ENCODE measurements around the gene GRK5. TPM values are rescaled to one million over a fixed set of nuclear protein-coding genes. Genes with fewer than 3 reads are reported as not detected.
A peak's percentile ranks its signal among the peaks of the same experiment; 100 is the strongest.

The GRK5 gene
- total and polyA plus RNA-seq, 9 donors = 18.1 to 29.2 (median 23.8) TPM

- Histone ChIP-seq H3K27me3 (ENCODE audit: control insufficient read depth, insufficient read depth, low read length) (no peaks in the 10 kb centered on the region), H3K4me3 (ENCODE audit: low read length) (no peak overlapping the region), H3K9me3 (replicated peaks; ENCODE audit: control insufficient read depth, low read depth, low read length) (no peaks in the 10 kb centered on the region), H3K27ac (ENCODE audit: low read length) (no peak overlapping the region), H3K4me1 (ENCODE audit: control insufficient read depth, insufficient read depth, low read length) (peaks cover 17% of the 10 kb centered on the region), H3K36me3 (ENCODE audit: control insufficient read depth, insufficient read depth, low read length) (peaks cover 8% of the 10 kb centered on the region)
- DNase-seq = no peak
- WGBS (ENCODE audit: insufficient coverage) = 77% methylated on average over 6 of the region's 11 CpGs
Observed at GRCh38 chr10:119383174-119383856, 175.9 kb downstream of the GRK5 start.

- Histone ChIP-seq H3K4me1 (ENCODE audit: control insufficient read depth, insufficient read depth, low read length) (peaks cover 8% of the 10 kb centered on the region), H3K27ac (ENCODE audit: low read length) (no peak overlapping the region), H3K9me3 (replicated peaks; ENCODE audit: control insufficient read depth, low read depth, low read length) (no peaks in the 10 kb centered on the region), H3K4me3 (ENCODE audit: low read length) (no peak overlapping the region), H3K36me3 (ENCODE audit: control insufficient read depth, insufficient read depth, low read length) (peaks cover 8% of the 10 kb centered on the region), H3K27me3 (ENCODE audit: control insufficient read depth, insufficient read depth, low read length) (no peaks in the 10 kb centered on the region)
- 92% methylated on average over 5 of the region's 5 CpGs for WGBS (ENCODE audit: insufficient coverage)
- DNase-seq = no peak
Observed at GRCh38 chr10:119384127-119384526, 176.8 kb downstream of the GRK5 start.

- Histone ChIP-seq H3K27me3 (ENCODE audit: control insufficient read depth, insufficient read depth, low read length) (no peaks in the 10 kb centered on the region), H3K9me3 (replicated peaks; ENCODE audit: control insufficient read depth, low read depth, low read length) (no peaks in the 10 kb centered on the region), H3K36me3 (ENCODE audit: control insufficient read depth, insufficient read depth, low read length) (peaks cover 2% of the 10 kb centered on the region), H3K4me3 (ENCODE audit: low read length) (no peak overlapping the region), H3K27ac (ENCODE audit: low read length) (no peak overlapping the region), H3K4me1 (ENCODE audit: control insufficient read depth, insufficient read depth, low read length) (peaks cover 4% of the 10 kb centered on the region)
- WGBS (ENCODE audit: insufficient coverage) = 86% methylated on average over 9 of the region's 15 CpGs
- no peak for DNase-seq
Observed at GRCh38 chr10:119386666-119387065, 179.3 kb downstream of the GRK5 start.

GRCh38 chr10:119388849-119389345 is 181.5 kb downstream of the GRK5 start:
- Histone ChIP-seq H3K4me3 (ENCODE audit: low read length) (no peak overlapping the region), H3K9me3 (replicated peaks; ENCODE audit: control insufficient read depth, low read depth, low read length) (no peaks in the 10 kb centered on the region), H3K36me3 (ENCODE audit: control insufficient read depth, insufficient read depth, low read length) (no peaks in the 10 kb centered on the region), H3K27ac (ENCODE audit: low read length) (no peak overlapping the region), H3K27me3 (ENCODE audit: control insufficient read depth, insufficient read depth, low read length) (no peaks in the 10 kb centered on the region), H3K4me1 (ENCODE audit: control insufficient read depth, insufficient read depth, low read length) (peaks cover 21% of the 10 kb centered on the region)
- no peak for DNase-seq
- no CpG with 5 or more reads among the region's 1 CpG for WGBS (ENCODE audit: insufficient coverage)

- Histone ChIP-seq H3K36me3 (ENCODE audit: control insufficient read depth, insufficient read depth, low read length) (no peaks in the 10 kb centered on the region), H3K27me3 (ENCODE audit: control insufficient read depth, insufficient read depth, low read length) (no peaks in the 10 kb centered on the region), H3K9me3 (replicated peaks; ENCODE audit: control insufficient read depth, low read depth, low read length) (no peaks in the 10 kb centered on the region), H3K27ac (ENCODE audit: low read length) (peak overlapping the region; percentile 73), H3K4me1 (ENCODE audit: control insufficient read depth, insufficient read depth, low read length) (peaks cover 35% of the 10 kb centered on the region), H3K4me3 (ENCODE audit: low read length) (no peak overlapping the region)
- DNase-seq = peak; percentile 93
- 68% methylated on average over 3 of the region's 18 CpGs for WGBS (ENCODE audit: insufficient coverage)
Observed at GRCh38 chr10:119391440-119392251, 184.3 kb downstream of the GRK5 start.

GRCh38 chr10:119393019-119393418 is 185.6 kb downstream of the GRK5 start:
- H3K9me3 ChIP-seq (replicated peaks; ENCODE audit: control insufficient read depth, low read depth, low read length) = no peaks in the 10 kb centered on the region
- no peak overlapping the region for H3K27ac ChIP-seq (ENCODE audit: low read length)
- H3K4me1 ChIP-seq (ENCODE audit: control insufficient read depth, insufficient read depth, low read length) = peaks cover 37% of the 10 kb centered on the region
- WGBS (ENCODE audit: insufficient coverage) = 68% methylated on average over 13 of the region's 13 CpGs
- no peaks in the 10 kb centered on the region for H3K27me3 ChIP-seq (ENCODE audit: control insufficient read depth, insufficient read depth, low read length)
- H3K36me3 ChIP-seq (ENCODE audit: control insufficient read depth, insufficient read depth, low read length) = no peaks in the 10 kb centered on the region
- no peak overlapping the region for H3K4me3 ChIP-seq (ENCODE audit: low read length)
- no peak for DNase-seq

- WGBS (ENCODE audit: insufficient coverage) = 77% methylated on average over 7 of the region's 11 CpGs
- Histone ChIP-seq H3K36me3 (ENCODE audit: control insufficient read depth, insufficient read depth, low read length) (no peaks in the 10 kb centered on the region), H3K9me3 (replicated peaks; ENCODE audit: control insufficient read depth, low read depth, low read length) (no peaks in the 10 kb centered on the region), H3K27me3 (ENCODE audit: control insufficient read depth, insufficient read depth, low read length) (no peaks in the 10 kb centered on the region), H3K27ac (ENCODE audit: low read length) (no peak overlapping the region), H3K4me1 (ENCODE audit: control insufficient read depth, insufficient read depth, low read length) (peaks cover 37% of the 10 kb centered on the region), H3K4me3 (ENCODE audit: low read length) (no peak overlapping the region)
- DNase-seq = no peak
Observed at GRCh38 chr10:119393421-119393820, 186.1 kb downstream of the GRK5 start.

GRCh38 chr10:119393845-119394244 is 186.5 kb downstream of the GRK5 start:
- WGBS (ENCODE audit: insufficient coverage) = 96% methylated on average over 4 of the region's 4 CpGs
- Histone ChIP-seq H3K36me3 (ENCODE audit: control insufficient read depth, insufficient read depth, low read length) (no peaks in the 10 kb centered on the region), H3K4me1 (ENCODE audit: control insufficient read depth, insufficient read depth, low read length) (peaks cover 40% of the 10 kb centered on the region), H3K9me3 (replicated peaks; ENCODE audit: control insufficient read depth, low read depth, low read length) (no peaks in the 10 kb centered on the region), H3K27ac (ENCODE audit: low read length) (no peak overlapping the region), H3K4me3 (ENCODE audit: low read length) (no peak overlapping the region), H3K27me3 (ENCODE audit: control insufficient read depth, insufficient read depth, low read length) (no peaks in the 10 kb centered on the region)
- no peak for DNase-seq

- Histone ChIP-seq H3K4me1 (ENCODE audit: control insufficient read depth, insufficient read depth, low read length) (peaks cover 50% of the 10 kb centered on the region), H3K9me3 (replicated peaks; ENCODE audit: control insufficient read depth, low read depth, low read length) (no peaks in the 10 kb centered on the region), H3K36me3 (ENCODE audit: control insufficient read depth, insufficient read depth, low read length) (peaks cover 3% of the 10 kb centered on the region), H3K4me3 (ENCODE audit: low read length) (no peak overlapping the region), H3K27me3 (ENCODE audit: control insufficient read depth, insufficient read depth, low read length) (no peaks in the 10 kb centered on the region), H3K27ac (ENCODE audit: low read length) (no peak overlapping the region)
- WGBS (ENCODE audit: insufficient coverage) = 86% methylated on average over 5 of the region's 11 CpGs
- DNase-seq = no peak
Observed at GRCh38 chr10:119394657-119395279, 187.4 kb downstream of the GRK5 start.

Measured in muscle of leg (tissue), 11 donors.